ENCODE results near the gene TMEM156. TPM values are rescaled to one million over a fixed set of nuclear protein-coding genes. Genes with fewer than 3 reads are reported as not detected.

The TMEM156 gene
- total and polyA plus RNA-seq, 2 experiments from 2014 or later, result not detected

DNA sequence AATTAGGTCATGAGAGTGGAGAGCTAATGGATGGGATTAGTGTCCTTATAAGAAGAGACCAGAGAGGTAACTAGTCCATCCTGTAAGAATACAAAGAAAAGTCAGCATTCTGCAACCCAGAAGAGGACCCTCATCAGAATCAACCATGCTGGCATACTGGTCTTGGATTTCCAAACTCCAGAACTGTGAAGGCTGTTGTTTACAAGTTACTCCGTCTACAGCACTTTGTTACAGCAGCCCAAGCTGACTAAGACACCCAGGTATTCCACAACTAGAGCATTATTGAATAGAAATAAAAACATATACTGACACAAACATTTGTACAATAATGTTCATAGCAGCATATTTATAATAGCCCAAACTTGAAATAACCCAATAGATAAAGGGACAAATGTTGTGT is 9.2 kb downstream of the TMEM156 start:
- Mint-ChIP-seq H3K4me3 (no peak overlapping the region), H3K27ac (no peak overlapping the region), H3K9me3 (no peaks in the 10 kb centered on the region), H3K4me1 (no peaks in the 10 kb centered on the region), H3K27me3 (ENCODE audit: insufficient read depth, low read depth, poor library complexity) (no peaks in the 10 kb centered on the region), H3K36me3 (ENCODE audit: low read depth) (no peaks in the 10 kb centered on the region)
- DNase-seq (ENCODE audit: low spot score) (no peak), ATAC-seq (no peak)
- H3K79me2 ChIP-seq (replicated peaks; ENCODE audit: insufficient read depth), result no peaks in the 10 kb centered on the region
- no peaks in the 10 kb centered on the region for H3K4me1 ChIP-seq (ENCODE audit: insufficient read depth)
- H3K4me3 ChIP-seq, result no peak overlapping the region
- no peak overlapping the region for H3K27ac ChIP-seq (ENCODE audit: low read depth)
- TF ChIP-seq JUNB (IDR thresholded peaks at IDR 0.05; ENCODE audit: unreplicated experiment) (no peak), EZH2 (IDR thresholded peaks at IDR 0.05; ENCODE audit: low read depth, unreplicated experiment) (no peak), NANOG (IDR thresholded peaks at IDR 0.05; ENCODE audit: borderline replicate concordance) (no peak), CREB1 (CRISPR knock-in tag; IDR thresholded peaks at IDR 0.05; ENCODE audit: low read depth) (no peak), ZNF114 (CRISPR knock-in tag; IDR thresholded peaks at IDR 0.05) (no peak), EZH2phosphoT487 (IDR thresholded peaks at IDR 0.05; ENCODE audit: unreplicated experiment) (no peak), ZNF331 (CRISPR knock-in tag; IDR thresholded peaks at IDR 0.05; ENCODE audit: low read depth) (no peak), STAT1 (IDR thresholded peaks at IDR 0.05; ENCODE audit: unreplicated experiment) (no peak), POLR2AphosphoS5 (IDR thresholded peaks at IDR 0.05; ENCODE audit: low read depth) (no peak)
- TF ChIP-seq, protein P1, sequence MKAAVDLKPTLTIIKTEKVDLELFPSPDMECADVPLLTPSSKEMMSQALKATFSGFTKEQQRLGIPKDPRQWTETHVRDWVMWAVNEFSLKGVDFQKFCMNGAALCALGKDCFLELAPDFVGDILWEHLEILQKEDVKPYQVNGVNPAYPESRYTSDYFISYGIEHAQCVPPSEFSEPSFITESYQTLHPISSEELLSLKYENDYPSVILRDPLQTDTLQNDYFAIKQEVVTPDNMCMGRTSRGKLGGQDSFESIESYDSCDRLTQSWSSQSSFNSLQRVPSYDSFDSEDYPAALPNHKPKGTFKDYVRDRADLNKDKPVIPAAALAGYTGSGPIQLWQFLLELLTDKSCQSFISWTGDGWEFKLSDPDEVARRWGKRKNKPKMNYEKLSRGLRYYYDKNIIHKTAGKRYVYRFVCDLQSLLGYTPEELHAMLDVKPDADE (IDR thresholded peaks at IDR 0.05), result no peak
- TF ChIP-seq, protein P2, sequence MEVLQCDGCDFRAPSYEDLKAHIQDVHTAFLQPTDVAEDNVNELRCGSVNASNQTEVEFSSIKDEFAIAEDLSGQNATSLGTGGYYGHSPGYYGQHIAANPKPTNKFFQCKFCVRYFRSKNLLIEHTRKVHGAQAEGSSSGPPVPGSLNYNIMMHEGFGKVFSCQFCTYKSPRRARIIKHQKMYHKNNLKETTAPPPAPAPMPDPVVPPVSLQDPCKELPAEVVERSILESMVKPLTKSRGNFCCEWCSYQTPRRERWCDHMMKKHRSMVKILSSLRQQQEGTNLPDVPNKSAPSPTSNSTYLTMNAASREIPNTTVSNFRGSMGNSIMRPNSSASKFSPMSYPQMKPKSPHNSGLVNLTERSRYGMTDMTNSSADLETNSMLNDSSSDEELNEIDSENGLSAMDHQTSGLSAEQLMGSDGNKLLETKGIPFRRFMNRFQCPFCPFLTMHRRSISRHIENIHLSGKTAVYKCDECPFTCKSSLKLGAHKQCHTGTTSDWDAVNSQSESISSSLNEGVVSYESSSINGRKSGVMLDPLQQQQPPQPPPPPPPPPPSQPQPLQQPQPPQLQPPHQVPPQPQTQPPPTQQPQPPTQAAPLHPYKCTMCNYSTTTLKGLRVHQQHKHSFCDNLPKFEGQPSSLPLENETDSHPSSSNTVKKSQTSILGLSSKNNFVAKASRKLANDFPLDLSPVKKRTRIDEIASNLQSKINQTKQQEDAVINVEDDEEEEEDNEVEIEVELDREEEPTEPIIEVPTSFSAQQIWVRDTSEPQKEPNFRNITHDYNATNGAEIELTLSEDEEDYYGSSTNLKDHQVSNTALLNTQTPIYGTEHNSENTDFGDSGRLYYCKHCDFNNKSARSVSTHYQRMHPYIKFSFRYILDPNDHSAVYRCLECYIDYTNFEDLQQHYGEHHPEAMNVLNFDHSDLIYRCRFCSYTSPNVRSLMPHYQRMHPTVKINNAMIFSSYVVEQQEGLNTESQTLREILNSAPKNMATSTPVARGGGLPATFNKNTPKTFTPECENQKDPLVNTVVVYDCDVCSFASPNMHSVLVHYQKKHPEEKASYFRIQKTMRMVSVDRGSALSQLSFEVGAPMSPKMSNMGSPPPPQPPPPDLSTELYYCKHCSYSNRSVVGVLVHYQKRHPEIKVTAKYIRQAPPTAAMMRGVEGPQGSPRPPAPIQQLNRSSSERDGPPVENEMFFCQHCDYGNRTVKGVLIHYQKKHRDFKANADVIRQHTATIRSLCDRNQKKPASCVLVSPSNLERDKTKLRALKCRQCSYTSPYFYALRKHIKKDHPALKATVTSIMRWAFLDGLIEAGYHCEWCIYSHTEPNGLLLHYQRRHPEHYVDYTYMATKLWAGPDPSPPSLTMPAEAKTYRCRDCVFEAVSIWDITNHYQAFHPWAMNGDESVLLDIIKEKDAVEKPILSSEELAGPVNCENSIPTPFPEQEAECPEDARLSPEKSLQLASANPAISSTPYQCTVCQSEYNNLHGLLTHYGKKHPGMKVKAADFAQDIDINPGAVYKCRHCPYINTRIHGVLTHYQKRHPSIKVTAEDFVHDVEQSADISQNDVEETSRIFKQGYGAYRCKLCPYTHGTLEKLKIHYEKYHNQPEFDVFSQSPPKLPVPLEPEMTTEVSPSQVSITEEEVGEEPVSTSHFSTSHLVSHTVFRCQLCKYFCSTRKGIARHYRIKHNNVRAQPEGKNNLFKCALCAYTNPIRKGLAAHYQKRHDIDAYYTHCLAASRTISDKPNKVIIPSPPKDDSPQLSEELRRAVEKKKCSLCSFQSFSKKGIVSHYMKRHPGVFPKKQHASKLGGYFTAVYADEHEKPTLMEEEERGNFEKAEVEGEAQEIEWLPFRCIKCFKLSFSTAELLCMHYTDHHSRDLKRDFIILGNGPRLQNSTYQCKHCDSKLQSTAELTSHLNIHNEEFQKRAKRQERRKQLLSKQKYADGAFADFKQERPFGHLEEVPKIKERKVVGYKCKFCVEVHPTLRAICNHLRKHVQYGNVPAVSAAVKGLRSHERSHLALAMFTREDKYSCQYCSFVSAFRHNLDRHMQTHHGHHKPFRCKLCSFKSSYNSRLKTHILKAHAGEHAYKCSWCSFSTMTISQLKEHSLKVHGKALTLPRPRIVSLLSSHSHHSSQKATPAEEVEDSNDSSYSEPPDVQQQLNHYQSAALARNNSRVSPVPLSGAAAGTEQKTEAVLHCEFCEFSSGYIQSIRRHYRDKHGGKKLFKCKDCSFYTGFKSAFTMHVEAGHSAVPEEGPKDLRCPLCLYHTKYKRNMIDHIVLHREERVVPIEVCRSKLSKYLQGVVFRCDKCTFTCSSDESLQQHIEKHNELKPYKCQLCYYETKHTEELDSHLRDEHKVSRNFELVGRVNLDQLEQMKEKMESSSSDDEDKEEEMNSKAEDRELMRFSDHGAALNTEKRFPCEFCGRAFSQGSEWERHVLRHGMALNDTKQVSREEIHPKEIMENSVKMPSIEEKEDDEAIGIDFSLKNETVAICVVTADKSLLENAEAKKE (CRISPR knock-in tag; IDR thresholded peaks at IDR 0.05), result no peak
- TF ChIP-seq, protein P3, sequence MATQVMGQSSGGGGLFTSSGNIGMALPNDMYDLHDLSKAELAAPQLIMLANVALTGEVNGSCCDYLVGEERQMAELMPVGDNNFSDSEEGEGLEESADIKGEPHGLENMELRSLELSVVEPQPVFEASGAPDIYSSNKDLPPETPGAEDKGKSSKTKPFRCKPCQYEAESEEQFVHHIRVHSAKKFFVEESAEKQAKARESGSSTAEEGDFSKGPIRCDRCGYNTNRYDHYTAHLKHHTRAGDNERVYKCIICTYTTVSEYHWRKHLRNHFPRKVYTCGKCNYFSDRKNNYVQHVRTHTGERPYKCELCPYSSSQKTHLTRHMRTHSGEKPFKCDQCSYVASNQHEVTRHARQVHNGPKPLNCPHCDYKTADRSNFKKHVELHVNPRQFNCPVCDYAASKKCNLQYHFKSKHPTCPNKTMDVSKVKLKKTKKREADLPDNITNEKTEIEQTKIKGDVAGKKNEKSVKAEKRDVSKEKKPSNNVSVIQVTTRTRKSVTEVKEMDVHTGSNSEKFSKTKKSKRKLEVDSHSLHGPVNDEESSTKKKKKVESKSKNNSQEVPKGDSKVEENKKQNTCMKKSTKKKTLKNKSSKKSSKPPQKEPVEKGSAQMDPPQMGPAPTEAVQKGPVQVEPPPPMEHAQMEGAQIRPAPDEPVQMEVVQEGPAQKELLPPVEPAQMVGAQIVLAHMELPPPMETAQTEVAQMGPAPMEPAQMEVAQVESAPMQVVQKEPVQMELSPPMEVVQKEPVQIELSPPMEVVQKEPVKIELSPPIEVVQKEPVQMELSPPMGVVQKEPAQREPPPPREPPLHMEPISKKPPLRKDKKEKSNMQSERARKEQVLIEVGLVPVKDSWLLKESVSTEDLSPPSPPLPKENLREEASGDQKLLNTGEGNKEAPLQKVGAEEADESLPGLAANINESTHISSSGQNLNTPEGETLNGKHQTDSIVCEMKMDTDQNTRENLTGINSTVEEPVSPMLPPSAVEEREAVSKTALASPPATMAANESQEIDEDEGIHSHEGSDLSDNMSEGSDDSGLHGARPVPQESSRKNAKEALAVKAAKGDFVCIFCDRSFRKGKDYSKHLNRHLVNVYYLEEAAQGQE (IDR thresholded peaks at IDR 0.05; ENCODE audit: unreplicated experiment), result no peak
- TF ChIP-seq, protein P4, sequence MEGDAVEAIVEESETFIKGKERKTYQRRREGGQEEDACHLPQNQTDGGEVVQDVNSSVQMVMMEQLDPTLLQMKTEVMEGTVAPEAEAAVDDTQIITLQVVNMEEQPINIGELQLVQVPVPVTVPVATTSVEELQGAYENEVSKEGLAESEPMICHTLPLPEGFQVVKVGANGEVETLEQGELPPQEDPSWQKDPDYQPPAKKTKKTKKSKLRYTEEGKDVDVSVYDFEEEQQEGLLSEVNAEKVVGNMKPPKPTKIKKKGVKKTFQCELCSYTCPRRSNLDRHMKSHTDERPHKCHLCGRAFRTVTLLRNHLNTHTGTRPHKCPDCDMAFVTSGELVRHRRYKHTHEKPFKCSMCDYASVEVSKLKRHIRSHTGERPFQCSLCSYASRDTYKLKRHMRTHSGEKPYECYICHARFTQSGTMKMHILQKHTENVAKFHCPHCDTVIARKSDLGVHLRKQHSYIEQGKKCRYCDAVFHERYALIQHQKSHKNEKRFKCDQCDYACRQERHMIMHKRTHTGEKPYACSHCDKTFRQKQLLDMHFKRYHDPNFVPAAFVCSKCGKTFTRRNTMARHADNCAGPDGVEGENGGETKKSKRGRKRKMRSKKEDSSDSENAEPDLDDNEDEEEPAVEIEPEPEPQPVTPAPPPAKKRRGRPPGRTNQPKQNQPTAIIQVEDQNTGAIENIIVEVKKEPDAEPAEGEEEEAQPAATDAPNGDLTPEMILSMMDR (conservative IDR thresholded peaks at IDR 0.05; ENCODE audit: low read depth in 2 of 2), result no peak
- H3F3A ChIP-seq (replicated peaks; ENCODE audit: low read depth), result no peaks in the 10 kb centered on the region
- no peaks in the 10 kb centered on the region for H4K20me1 ChIP-seq (replicated peaks; ENCODE audit: insufficient read depth)
- H3K36me3 ChIP-seq (ENCODE audit: insufficient read depth), result no peaks in the 10 kb centered on the region
- H3K9me2 ChIP-seq (ENCODE audit: insufficient read depth), result 0 out of 2 replicates have a peak, but pooled peaks cover 2% of the 10 kb centered on the region
- no peaks in the 10 kb centered on the region for H3K27me3 ChIP-seq (ENCODE audit: insufficient read depth)
- no peak overlapping the region for H2AFZ ChIP-seq
- no peak overlapping the region for H3K4me2 ChIP-seq
